Neural cell (in vitro differentiated cells): ENCODE data around the gene PKM. TPM values are rescaled to one million over a fixed set of nuclear protein-coding genes. Genes with fewer than 3 reads are reported as not detected.

Experiments
- H2AFZ ChIP-seq: fragments of 200-600, 300-800 bp; sonication (generic), shearing (Covaris generic); 2 replicates; pipeline ENCODE4 v1.6.0; 2014; ENCODE audit warnings: low read depth, mild to moderate bottlenecking, antibody characterized with exemption, low read length, moderate library complexity
- H3F3A ChIP-seq: fragments of 200-600 bp; shearing (Covaris generic); 2 replicates; pipeline ENCODE4 v1.6.1; 2016; ENCODE audit warnings: mild to moderate bottlenecking, moderate library complexity, mixed read lengths, antibody characterized with exemption, low read length; ENCODE audit not compliant: insufficient read depth, poor library complexity, severe bottlenecking
- H3K27ac ChIP-seq: fragments of 200-600, 300-800 bp; sonication (generic), shearing (Covaris generic); 2 replicates; pipeline ENCODE4 v1.5.1; 2014; ENCODE audit warnings: mild to moderate bottlenecking, low read length, moderate library complexity
- H3K27me3 ChIP-seq: fragments of 300-800, 200-600 bp; sonication (generic), shearing (Covaris generic); 2 replicates; pipeline ENCODE4 v1.6.0; 2014; ENCODE audit warnings: mild to moderate bottlenecking, low read depth, low read length, moderate library complexity; ENCODE audit not compliant: insufficient read depth
- H3K36me3 ChIP-seq: fragments of 300-800, 200-600 bp; sonication (generic), shearing (Covaris generic); 2 replicates; pipeline ENCODE4 v1.5.1; 2014; ENCODE audit warnings: mild to moderate bottlenecking, antibody characterized with exemption, low read length, moderate library complexity; ENCODE audit not compliant: insufficient read depth
- H3K4me2 ChIP-seq: fragments of 300-800, 200-600 bp; sonication (generic), shearing (Covaris generic); 2 replicates; pipeline ENCODE4 v1.6.0; 2014; ENCODE audit warnings: mild to moderate bottlenecking, low read length
- H3K4me3 ChIP-seq: fragments of 300-800, 200-600 bp; sonication (generic), shearing (Covaris generic); 2 replicates; pipeline ENCODE4 v1.5.1; 2014; ENCODE audit warnings: mild to moderate bottlenecking, low read length, moderate library complexity
- H3K79me2 ChIP-seq: fragments of 200-600 bp; shearing (Covaris generic); replicated peaks from 2 replicates; pipeline ENCODE4 v1.6.0; 2014; ENCODE audit warnings: mild to moderate bottlenecking, low read length, moderate library complexity; ENCODE audit not compliant: insufficient read depth
- H3K9ac ChIP-seq: fragments of 300-800, 200-600 bp; sonication (generic), shearing (Covaris generic); 2 replicates; pipeline ENCODE4 v1.6.1; 2016; ENCODE audit warnings: mild to moderate bottlenecking, low read length, mixed read lengths
- H3K9me2 ChIP-seq: fragments of 200-600 bp; shearing (Covaris generic); 2 replicates; pipeline ENCODE4 v1.6.1; 2016; ENCODE audit warnings: mild to moderate bottlenecking, low read length, mixed read lengths; ENCODE audit not compliant: insufficient read depth
- H3K9me3 ChIP-seq: fragments of 200-600, 300-800 bp; sonication (generic), shearing (Covaris generic); 2 replicates; pipeline ENCODE4 v1.6.1; 2016; ENCODE audit warnings: mild to moderate bottlenecking, mixed run types, low read length, moderate library complexity, mixed read lengths
- H4K20me1 ChIP-seq: fragments of 200-600 bp; shearing (Covaris generic); 2 replicates; pipeline ENCODE4 v1.6.1; 2016; ENCODE audit warnings: mild to moderate bottlenecking, mixed run types; ENCODE audit not compliant: insufficient read depth
- CTCF ChIP-seq: fragments of 450-650 bp; IDR thresholded peaks from 2 replicates; pipeline ENCODE4 v1.5.1; 2014; ENCODE audit warnings: antibody characterized with exemption, mild to moderate bottlenecking, moderate library complexity; ENCODE audit not compliant: poor library complexity, severe bottlenecking
- EP300 ChIP-seq: fragments of 450-650 bp; conservative IDR thresholded peaks from 2 replicates; pipeline ENCODE4 v1.6.1; 2014; ENCODE audit warnings: antibody characterized with exemption, mild to moderate bottlenecking, moderate library complexity; ENCODE audit not compliant: poor library complexity, severe bottlenecking
- EZH2 ChIP-seq: fragments of 200-600, 300-800 bp; shearing (Covaris generic), sonication (generic); IDR thresholded peaks from 2 replicates; pipeline ENCODE4 v1.6.1; 2014; ENCODE audit warnings: antibody characterized with exemption, low read length, borderline replicate concordance, mild to moderate bottlenecking; ENCODE audit not compliant: insufficient read depth, poor library complexity, severe bottlenecking
- MXI1 ChIP-seq: fragments of 450-650 bp; conservative IDR thresholded peaks from 2 replicates; pipeline ENCODE4 v1.6.1; 2014; ENCODE audit warnings: antibody characterized with exemption, mild to moderate bottlenecking; ENCODE audit not compliant: poor library complexity, severe bottlenecking
- POLR2AphosphoS5 ChIP-seq: IDR thresholded peaks from 2 replicates; pipeline ENCODE4 v1.6.1; 2012
- RAD21 ChIP-seq: fragments of 450-650 bp; conservative IDR thresholded peaks from 2 replicates; pipeline ENCODE4 v1.6.1; 2014; ENCODE audit warnings: antibody characterized with exemption, mild to moderate bottlenecking, moderate library complexity
- REST ChIP-seq: IDR thresholded peaks from 2 replicates; pipeline ENCODE4 v1.6.1; 2012; ENCODE audit warnings: borderline replicate concordance
- SMC3 ChIP-seq: fragments of 450-650 bp; conservative IDR thresholded peaks from 2 replicates; pipeline ENCODE4 v1.6.1; 2014; ENCODE audit warnings: antibody characterized with exemption, mild to moderate bottlenecking, moderate library complexity; ENCODE audit not compliant: poor library complexity
- TAF1 ChIP-seq: IDR thresholded peaks from 2 replicates; pipeline ENCODE4 v1.6.1; 2012; ENCODE audit warnings: low read depth
- polyA plus RNA-seq: library from polyadenylated mRNA; depleted of rRNA; stranded (reverse); fragments of >200 nt; gene quantifications from 2 replicates; pipeline ENCODE4 v1.2.3, GENCODE V29; 2014

PKM gene
- polyA plus RNA-seq, 1 donor from 2014 or later = 361 TPM

GRCh38 chr15:72235298-72235697 lies 4.3 kb upstream of the PKM start:
- H3K9me3 ChIP-seq = no peaks in the 10 kb centered on the region
- no peak overlapping the region for H2AFZ ChIP-seq
- no peak overlapping the region for H3K4me2 ChIP-seq
- TF ChIP-seq CTCF (no peak), MXI1 (no peak), POLR2AphosphoS5 (no peak), TAF1 (no peak), REST (no peak), RAD21 (no peak), EZH2 (no peak), EP300 (no peak), SMC3 (no peak)
- H3K9me2 ChIP-seq = no peaks in the 10 kb centered on the region
- no peaks in the 10 kb centered on the region for H3K36me3 ChIP-seq
- no peaks in the 10 kb centered on the region for H3F3A ChIP-seq
- no peaks in the 10 kb centered on the region for H3K79me2 ChIP-seq
- no peak overlapping the region for H3K9ac ChIP-seq
- H3K4me3 ChIP-seq = no peak overlapping the region
- no peaks in the 10 kb centered on the region for H3K27me3 ChIP-seq
- no peaks in the 10 kb centered on the region for H4K20me1 ChIP-seq
- no peak overlapping the region for H3K27ac ChIP-seq

GRCh38 chr15:72233769-72234168 lies 2.8 kb upstream of the PKM start:
- no peak overlapping the region for H3K4me2 ChIP-seq

More at GRCh38 chr15:72233769-72234168, 2.8 kb upstream of the PKM start:
- Histone ChIP-seq H3K27me3 (no peaks in the 10 kb centered on the region), H3K36me3 (no peaks in the 10 kb centered on the region), H3K9me2 (no peaks in the 10 kb centered on the region), H3K4me3 (no peak overlapping the region), H3F3A (no peaks in the 10 kb centered on the region), H2AFZ (no peak overlapping the region), H4K20me1 (no peaks in the 10 kb centered on the region), H3K9me3 (no peaks in the 10 kb centered on the region), H3K27ac (no peak overlapping the region), H3K9ac (no peak overlapping the region), H3K79me2 (peaks cover 7% of the 10 kb centered on the region)
- no peak for TF ChIP-seq SMC3
- no peak for TF ChIP-seq POLR2AphosphoS5
- no peak for TF ChIP-seq MXI1
- TF ChIP-seq RAD21 = no peak
- TF ChIP-seq CTCF = no peak
- no peak for TF ChIP-seq TAF1
- no peak for TF ChIP-seq EP300
- no peak for TF ChIP-seq EZH2
- TF ChIP-seq REST = no peak
